ENCODE results near the gene CSF3R.

Gene CSF3R

GRCh38 chr1:36419569-36419968 is 63.1 kb downstream of the CSF3R start:
- DNase-seq (ENCODE audit: low spot score), result no peak

GRCh38 chr1:36419140-36419539 is 63.6 kb downstream of the CSF3R start:
- no peak for DNase-seq (ENCODE audit: low spot score)

GRCh38 chr1:36417931-36418330 is 64.8 kb downstream of the CSF3R start:
- DNase-seq (ENCODE audit: low spot score), result no peak
